Subcutaneous adipose tissue (tissue), 4 donors: ENCODE data around the gene ATG3. TPM values are rescaled to one million over a fixed set of nuclear protein-coding genes. Genes with fewer than 3 reads are reported as not detected.

Experiments used
- CTCF ChIP-seq: fragments of 450-650 bp; IDR thresholded peaks from one replicate; pipeline ENCODE4 v1.5.1; 2016; ENCODE audit warnings: low read depth, mild to moderate bottlenecking, control low read depth, antibody characterized with exemption, moderate library complexity
- total RNA-seq, 4 donors: library from RNA; depleted of rRNA; stranded (reverse); fragments of >200 nt; gene quantifications; one replicate each; pipeline ENCODE4 v1.1.0, GENCODE V29; 2016

Gene ATG3
- total RNA-seq, 4 donors from 2014 or later, result 53.9 to 79.3 (median 70.3) TPM

GRCh38 chr3:112496366-112497067, 65.2 kb downstream of the ATG3 start:
- TF ChIP-seq CTCF, result no peak

- no peak for TF ChIP-seq CTCF
These were observed 69.6 kb downstream of the ATG3 start for GRCh38 chr3:112492124-112492523.

- TF ChIP-seq CTCF, result no peak
These were observed 70.4 kb downstream of the ATG3 start for GRCh38 chr3:112491373-112491772.

GRCh38 chr3:112489674-112490479, 71.9 kb downstream of the ATG3 start:
- TF ChIP-seq CTCF, result no peak

GRCh38 chr3:112486811-112487505, 74.8 kb downstream of the ATG3 start:
- TF ChIP-seq CTCF, result no peak

- no peak for TF ChIP-seq CTCF
These were observed 77.4 kb downstream of the ATG3 start for GRCh38 chr3:112484352-112484751.

- no peak for TF ChIP-seq CTCF
These were observed 79.1 kb downstream of the ATG3 start for GRCh38 chr3:112482675-112483074.
